ENCODE data around the gene COL9A2.

Gene COL9A2

DNA sequence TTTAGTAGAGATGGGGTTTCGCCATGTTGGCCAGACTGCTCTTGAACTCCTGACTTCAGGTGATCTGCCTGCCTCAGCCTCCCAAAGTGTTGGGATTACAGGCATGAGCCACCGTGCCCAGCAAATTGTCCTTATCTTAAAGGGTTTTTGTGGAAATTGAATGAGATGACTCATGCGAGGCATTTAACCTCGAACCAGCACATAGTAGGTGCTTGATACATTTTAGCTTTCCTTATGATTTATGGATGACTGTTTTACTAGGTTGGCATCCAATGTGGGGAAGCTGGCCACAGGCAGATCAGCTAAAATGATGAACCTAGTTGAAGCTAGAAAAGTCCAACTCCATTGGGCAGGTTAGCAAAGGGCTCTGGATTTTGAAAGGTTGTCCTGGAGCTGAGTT, 1.4 kb upstream of the COL9A2 start:
- no peak overlapping the region for H3K4me3 ChIP-seq (ENCODE audit: low read depth, low read length)
- peaks cover 21% of the 10 kb centered on the region for H3K4me1 ChIP-seq (ENCODE audit: control insufficient read depth, insufficient read depth, low read length)
- no peak overlapping the region for H3K9ac ChIP-seq (ENCODE audit: low read length)
- no peak overlapping the region for H3K27ac ChIP-seq (ENCODE audit: low read depth, low read length)
- H3K27me3 ChIP-seq (ENCODE audit: control insufficient read depth, insufficient read depth, low read length): peaks cover 52% of the 10 kb centered on the region
- no peaks in the 10 kb centered on the region for H3K36me3 ChIP-seq (ENCODE audit: control insufficient read depth, insufficient read depth, low read length)
- no peaks in the 10 kb centered on the region for H3K9me3 ChIP-seq (ENCODE audit: control insufficient read depth, insufficient read depth, low read depth, low read length)

DNA sequence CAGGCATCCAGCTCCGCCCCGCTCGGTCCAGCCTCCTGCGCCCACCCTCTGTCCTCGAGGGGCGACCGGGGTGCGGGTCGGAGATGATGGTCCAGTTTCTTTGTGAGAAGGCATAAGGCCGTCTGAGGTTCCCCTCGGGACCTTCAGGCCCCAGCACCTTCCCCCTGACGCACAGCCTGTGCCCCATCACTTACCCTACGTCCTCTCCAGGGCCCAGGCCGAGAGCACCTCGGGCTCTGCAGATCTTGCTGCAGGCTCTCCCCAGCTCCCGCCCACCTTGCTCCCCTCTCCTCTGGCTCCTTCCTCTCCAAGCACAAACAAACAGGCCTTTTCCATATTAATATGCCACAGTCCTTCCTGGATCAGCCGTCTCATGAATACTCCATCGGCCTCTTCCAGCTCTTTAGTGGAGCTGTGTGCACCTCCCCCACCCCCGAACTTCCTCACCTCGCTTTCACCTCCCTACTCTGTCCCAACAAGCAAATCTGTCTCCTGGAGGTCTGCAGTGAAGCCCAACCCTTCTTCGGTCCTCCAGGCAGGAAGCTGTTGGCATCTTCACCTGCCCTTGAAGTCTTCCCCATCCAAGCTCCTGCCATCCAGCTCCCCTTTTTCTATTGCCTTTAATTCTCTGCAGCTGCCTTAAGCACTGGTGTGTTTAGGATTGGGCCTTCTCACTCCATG, 448 bp upstream of the COL9A2 start:
- no peak overlapping the region for H3K9ac ChIP-seq (ENCODE audit: low read length)
- H3K4me1 ChIP-seq (ENCODE audit: control insufficient read depth, insufficient read depth, low read length): peaks cover 21% of the 10 kb centered on the region
- no peaks in the 10 kb centered on the region for H3K9me3 ChIP-seq (ENCODE audit: control insufficient read depth, insufficient read depth, low read depth, low read length)
- no peaks in the 10 kb centered on the region for H3K36me3 ChIP-seq (ENCODE audit: control insufficient read depth, insufficient read depth, low read length)
- peak overlapping the region; percentile 78 for H3K4me3 ChIP-seq (ENCODE audit: low read depth, low read length)
- H3K27ac ChIP-seq (ENCODE audit: low read depth, low read length): no peak overlapping the region
- H3K27me3 ChIP-seq (ENCODE audit: control insufficient read depth, insufficient read depth, low read length): peaks cover 54% of the 10 kb centered on the region

DNA sequence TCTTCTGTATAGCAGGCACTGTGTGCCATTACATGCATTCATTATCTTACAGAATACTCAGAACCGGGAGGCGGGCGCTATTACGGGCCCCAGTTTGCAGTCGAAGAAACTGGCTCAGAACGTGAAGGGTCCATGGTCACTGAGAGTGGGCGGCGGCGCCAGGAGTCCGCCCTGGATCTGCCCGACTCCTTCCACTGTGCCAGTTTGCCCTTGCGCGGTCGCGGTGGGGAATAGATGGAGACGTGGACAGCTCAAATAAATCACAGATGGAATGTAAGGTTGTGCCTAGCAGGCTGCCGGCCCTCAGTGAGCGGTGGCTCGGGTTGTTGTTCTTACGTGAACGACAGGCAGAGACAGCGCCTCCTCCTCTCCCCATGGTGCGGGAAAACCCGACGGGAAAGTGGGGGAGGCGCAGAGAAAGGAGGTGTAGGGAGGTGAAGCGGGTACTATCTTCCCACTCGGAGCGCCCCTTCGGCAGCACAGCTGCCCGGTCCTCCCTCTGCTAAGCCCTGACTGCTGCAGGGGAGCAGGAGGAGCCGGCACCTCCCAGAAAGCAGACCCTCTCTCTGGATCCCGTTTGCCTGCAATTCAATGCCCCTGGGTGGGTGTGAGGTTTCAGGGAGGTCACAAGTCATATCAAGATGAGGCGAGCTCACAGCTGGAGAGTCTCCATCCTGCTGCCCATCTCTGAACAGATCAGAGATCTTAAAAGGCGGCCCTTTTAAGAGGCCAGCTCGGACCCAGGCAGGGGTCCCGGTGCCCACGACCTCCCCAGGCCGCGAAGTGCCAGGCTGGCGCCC, 1.1 kb downstream of the COL9A2 start:
- Histone ChIP-seq H3K36me3 (ENCODE audit: control insufficient read depth, insufficient read depth, low read length) (no peaks in the 10 kb centered on the region), H3K9ac (ENCODE audit: low read length) (peak overlapping the region; percentile 57), H3K4me3 (ENCODE audit: low read depth, low read length) (peak overlapping the region; percentile 78), H3K4me1 (ENCODE audit: control insufficient read depth, insufficient read depth, low read length) (peaks cover 21% of the 10 kb centered on the region), H3K27ac (ENCODE audit: low read depth, low read length) (no peak overlapping the region), H3K9me3 (ENCODE audit: control insufficient read depth, insufficient read depth, low read depth, low read length) (no peaks in the 10 kb centered on the region), H3K27me3 (ENCODE audit: control insufficient read depth, insufficient read depth, low read length) (peaks cover 54% of the 10 kb centered on the region)

DNA sequence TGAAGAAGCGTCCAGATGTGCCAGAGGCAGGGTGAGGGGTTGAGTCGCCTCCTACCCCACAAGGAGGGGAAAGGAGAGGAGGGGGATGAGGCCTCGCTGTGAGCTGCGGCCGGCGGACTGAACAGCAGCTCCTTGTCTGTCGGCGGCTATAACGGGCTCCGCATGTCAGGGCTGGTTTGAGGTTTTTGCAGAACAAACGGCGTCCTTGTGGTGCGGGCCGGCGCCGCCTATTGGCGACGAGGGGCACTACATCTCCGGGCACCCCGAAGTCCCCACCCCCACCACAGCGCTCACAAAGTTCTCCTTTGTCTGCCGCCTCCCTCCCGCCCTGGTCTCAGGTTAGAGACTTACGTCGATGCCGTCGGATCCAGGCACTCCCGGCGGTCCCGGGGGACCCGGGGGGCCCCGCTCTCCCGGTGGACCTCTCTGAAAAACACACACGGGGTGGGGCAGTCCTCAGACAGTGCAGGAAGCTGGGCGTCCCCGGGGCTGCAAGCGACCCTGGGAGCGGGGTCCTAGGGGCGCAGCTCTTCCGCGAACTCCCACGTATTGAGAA, 1.8 kb downstream of the COL9A2 start:
- Histone ChIP-seq H3K9me3 (ENCODE audit: control insufficient read depth, insufficient read depth, low read depth, low read length) (no peaks in the 10 kb centered on the region), H3K4me1 (ENCODE audit: control insufficient read depth, insufficient read depth, low read length) (peaks cover 21% of the 10 kb centered on the region), H3K9ac (ENCODE audit: low read length) (peak overlapping the region; percentile 57), H3K36me3 (ENCODE audit: control insufficient read depth, insufficient read depth, low read length) (no peaks in the 10 kb centered on the region), H3K4me3 (ENCODE audit: low read depth, low read length) (peak overlapping the region; percentile 78), H3K27ac (ENCODE audit: low read depth, low read length) (no peak overlapping the region), H3K27me3 (ENCODE audit: control insufficient read depth, insufficient read depth, low read length) (peaks cover 54% of the 10 kb centered on the region)

DNA sequence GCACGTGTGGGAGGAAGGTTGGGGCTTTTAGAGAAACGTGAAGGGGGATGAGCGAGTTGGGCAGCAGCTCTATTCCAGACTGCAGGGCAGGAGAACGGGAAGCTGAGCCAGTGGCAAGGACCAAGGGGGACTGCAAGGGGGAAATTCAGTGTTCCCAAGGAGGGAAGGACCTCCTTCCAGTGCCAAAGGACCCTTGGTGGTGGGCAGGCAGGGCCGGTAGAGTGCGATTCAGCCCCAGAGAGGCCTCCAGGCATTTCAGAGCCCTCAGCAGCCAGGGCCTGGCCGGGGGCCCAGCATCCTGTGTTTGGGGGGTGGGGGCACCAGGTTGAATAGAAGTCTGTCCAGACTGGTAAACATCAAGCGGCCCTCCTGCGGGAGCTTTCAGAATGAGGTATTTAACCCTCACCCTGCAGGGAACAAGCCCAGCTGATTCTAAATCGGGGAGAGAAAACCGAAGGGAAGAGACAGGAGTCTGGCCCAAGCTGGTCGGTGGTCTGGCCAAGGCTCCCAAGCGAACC, 2.3 kb downstream of the COL9A2 start:
- no peaks in the 10 kb centered on the region for H3K36me3 ChIP-seq (ENCODE audit: control insufficient read depth, insufficient read depth, low read length)
- no peak overlapping the region for H3K27ac ChIP-seq (ENCODE audit: low read depth, low read length)
- H3K27me3 ChIP-seq (ENCODE audit: control insufficient read depth, insufficient read depth, low read length): peaks cover 54% of the 10 kb centered on the region
- peak overlapping the region; percentile 78 for H3K4me3 ChIP-seq (ENCODE audit: low read depth, low read length)
- peaks cover 21% of the 10 kb centered on the region for H3K4me1 ChIP-seq (ENCODE audit: control insufficient read depth, insufficient read depth, low read length)
- no peaks in the 10 kb centered on the region for H3K9me3 ChIP-seq (ENCODE audit: control insufficient read depth, insufficient read depth, low read depth, low read length)
- peak overlapping the region; percentile 34 for H3K9ac ChIP-seq (ENCODE audit: low read length)

DNA sequence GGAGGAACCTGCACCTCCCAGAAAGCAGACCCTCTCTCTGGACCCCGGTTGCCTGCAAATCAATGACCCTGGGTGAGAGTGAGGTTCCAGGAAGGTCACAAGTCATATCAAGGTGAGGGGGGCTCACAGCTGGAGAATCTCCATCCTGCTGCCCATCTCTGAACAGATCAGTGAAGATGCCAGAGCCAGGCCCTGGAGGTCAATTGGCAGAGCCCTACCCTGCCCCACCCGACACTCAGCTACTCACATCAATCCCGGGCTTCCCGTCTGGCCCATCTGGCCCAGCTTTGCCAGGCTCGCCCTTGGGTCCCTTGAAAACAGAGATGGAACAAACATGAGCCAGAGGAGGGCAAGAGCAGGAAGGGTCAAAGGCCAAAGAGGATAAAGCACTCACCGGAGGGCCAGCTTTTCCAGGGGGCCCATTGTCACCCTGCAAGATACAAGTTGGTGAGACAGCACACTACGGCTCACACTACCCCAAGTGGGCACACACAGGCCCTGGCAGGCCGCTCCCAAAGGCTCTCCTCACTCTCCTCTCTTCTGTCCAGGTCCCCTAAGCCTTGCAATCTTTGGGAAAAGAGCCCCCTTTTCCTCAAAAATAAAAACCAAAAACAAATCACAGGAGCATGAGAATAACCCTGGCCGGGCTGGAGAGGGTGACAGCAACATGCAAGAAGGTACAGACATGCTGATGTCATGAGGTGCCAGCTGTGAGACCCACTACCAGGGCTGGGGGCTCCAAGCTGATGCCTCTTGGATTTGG, 2.9 kb downstream of the COL9A2 start:
- no peaks in the 10 kb centered on the region for H3K9me3 ChIP-seq (ENCODE audit: control insufficient read depth, insufficient read depth, low read depth, low read length)
- peaks cover 21% of the 10 kb centered on the region for H3K4me1 ChIP-seq (ENCODE audit: control insufficient read depth, insufficient read depth, low read length)
- H3K9ac ChIP-seq (ENCODE audit: low read length): peak overlapping the region; percentile 34
- H3K36me3 ChIP-seq (ENCODE audit: control insufficient read depth, insufficient read depth, low read length): peaks cover 4% of the 10 kb centered on the region; the same call in 1 of the 2 replicates
- H3K27me3 ChIP-seq (ENCODE audit: control insufficient read depth, insufficient read depth, low read length): peaks cover 54% of the 10 kb centered on the region
- H3K4me3 ChIP-seq (ENCODE audit: low read depth, low read length): peak overlapping the region; percentile 23; the same call in 1 of the 2 replicates
- no peak overlapping the region for H3K27ac ChIP-seq (ENCODE audit: low read depth, low read length)

DNA sequence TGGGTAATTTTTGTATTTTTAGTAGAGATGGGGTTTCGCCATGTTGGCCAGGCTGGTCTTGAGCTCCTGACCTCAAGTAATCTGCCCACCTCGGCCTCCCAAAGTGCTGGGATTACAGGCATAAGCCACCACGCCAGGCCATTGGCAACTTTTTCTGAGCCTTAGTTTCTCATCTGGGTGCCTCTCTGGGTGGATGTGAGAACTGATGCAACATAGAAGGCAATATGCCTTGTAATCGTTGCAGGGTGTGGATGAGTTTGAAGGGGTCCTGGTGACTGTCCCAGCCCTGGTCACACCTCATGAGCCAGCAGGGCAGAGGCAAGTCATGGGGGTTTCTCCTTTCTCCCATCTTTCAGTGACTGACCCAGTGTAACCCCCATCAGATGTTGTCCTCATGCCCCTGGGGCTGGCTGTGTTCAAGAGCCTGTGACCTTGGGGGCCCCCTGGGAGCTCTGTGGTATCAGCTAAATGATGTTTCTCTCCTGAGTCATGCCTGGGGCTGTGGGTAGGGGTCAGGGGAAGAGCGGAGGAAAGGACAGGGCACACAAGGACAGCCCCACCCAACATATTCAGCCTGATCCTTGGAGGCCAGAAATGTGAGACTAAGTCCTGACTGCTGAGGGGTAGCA, 3.6 kb downstream of the COL9A2 start:
- peaks cover 21% of the 10 kb centered on the region for H3K4me1 ChIP-seq (ENCODE audit: control insufficient read depth, insufficient read depth, low read length)
- peaks cover 4% of the 10 kb centered on the region; the same call in 1 of the 2 replicates for H3K36me3 ChIP-seq (ENCODE audit: control insufficient read depth, insufficient read depth, low read length)
- H3K27ac ChIP-seq (ENCODE audit: low read depth, low read length): no peak overlapping the region
- peaks cover 47% of the 10 kb centered on the region for H3K27me3 ChIP-seq (ENCODE audit: control insufficient read depth, insufficient read depth, low read length)
- no peak overlapping the region for H3K4me3 ChIP-seq (ENCODE audit: low read depth, low read length)
- H3K9me3 ChIP-seq (ENCODE audit: control insufficient read depth, insufficient read depth, low read depth, low read length): no peaks in the 10 kb centered on the region
- H3K9ac ChIP-seq (ENCODE audit: low read length): no peak overlapping the region

DNA sequence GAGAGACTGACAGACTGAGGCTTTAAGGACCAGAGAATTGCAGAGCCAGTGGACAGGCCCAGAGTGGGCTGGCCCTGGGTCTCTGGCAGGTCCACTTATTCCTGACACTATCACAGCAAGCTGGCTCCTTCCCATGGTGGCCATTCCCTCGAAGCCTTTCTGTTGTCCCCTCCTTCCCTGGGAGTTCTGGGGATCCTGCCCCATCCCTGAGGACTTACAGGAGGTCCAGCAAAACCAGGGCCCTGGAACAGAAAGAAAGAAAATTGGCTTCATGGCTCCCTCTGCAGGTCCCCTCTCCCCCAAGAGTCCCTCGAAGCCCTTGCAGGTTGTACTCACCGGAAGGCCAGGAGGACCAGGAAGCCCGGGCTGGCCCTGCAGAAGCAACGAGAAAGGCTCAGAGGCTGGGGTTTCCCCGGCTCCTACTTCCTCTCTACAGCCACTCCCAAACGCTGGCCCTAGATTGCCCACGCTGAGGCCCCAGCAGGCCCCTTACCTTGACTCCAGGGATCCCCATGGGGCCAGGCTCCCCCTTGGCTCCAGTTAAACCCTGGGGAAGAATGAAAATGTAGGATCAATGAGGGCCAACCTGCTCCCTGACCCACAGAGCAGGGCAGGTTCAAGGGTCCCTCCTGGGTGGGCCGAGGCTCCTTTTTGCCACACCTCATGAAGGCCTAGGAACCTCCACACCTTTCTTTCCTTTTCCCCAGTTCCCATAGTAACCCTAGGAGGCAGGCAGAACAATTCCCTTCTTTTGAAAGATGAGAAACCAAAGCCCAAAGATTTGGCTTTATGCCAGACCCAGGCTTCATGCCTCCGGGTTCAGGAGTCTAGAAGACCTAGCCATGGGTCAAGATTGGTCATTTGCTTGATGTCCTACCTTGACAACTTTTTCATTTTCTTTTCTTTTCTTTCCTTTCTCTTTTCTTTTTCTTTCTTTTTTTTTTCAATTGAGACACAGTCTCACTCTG, 4.6 kb downstream of the COL9A2 start:
- H3K9ac ChIP-seq (ENCODE audit: low read length): no peak overlapping the region
- peaks cover 4% of the 10 kb centered on the region; the same call in 1 of the 2 replicates for H3K36me3 ChIP-seq (ENCODE audit: control insufficient read depth, insufficient read depth, low read length)
- no peaks in the 10 kb centered on the region for H3K9me3 ChIP-seq (ENCODE audit: control insufficient read depth, insufficient read depth, low read depth, low read length)
- no peak overlapping the region for H3K4me3 ChIP-seq (ENCODE audit: low read depth, low read length)
- no peak overlapping the region for H3K27ac ChIP-seq (ENCODE audit: low read depth, low read length)
- H3K27me3 ChIP-seq (ENCODE audit: control insufficient read depth, insufficient read depth, low read length): peaks cover 40% of the 10 kb centered on the region
- H3K4me1 ChIP-seq (ENCODE audit: control insufficient read depth, insufficient read depth, low read length): peaks cover 17% of the 10 kb centered on the region

DNA sequence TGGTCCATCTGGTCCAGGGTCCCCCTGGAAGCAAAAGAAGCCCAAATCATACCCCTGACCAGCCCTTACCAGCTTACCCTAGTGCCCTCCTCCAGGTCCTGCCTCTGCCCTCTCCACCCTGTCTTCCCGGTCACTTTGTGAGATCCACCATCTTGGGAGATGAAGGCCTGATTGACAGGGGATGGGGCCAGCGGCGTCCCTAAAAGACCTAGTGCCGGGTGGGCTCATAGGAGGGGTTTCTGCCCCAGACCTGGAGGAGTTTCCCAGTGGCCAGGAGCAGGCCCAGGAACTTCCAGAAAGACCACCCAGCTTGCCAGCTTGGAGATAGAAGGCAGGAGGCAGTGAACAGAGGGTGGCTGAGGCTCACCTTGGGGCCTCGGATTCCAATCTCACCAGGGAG, 5.4 kb downstream of the COL9A2 start:
- H3K36me3 ChIP-seq (ENCODE audit: control insufficient read depth, insufficient read depth, low read length): peaks cover 4% of the 10 kb centered on the region; the same call in 1 of the 2 replicates
- H3K9ac ChIP-seq (ENCODE audit: low read length): no peak overlapping the region
- H3K4me3 ChIP-seq (ENCODE audit: low read depth, low read length): no peak overlapping the region
- H3K27me3 ChIP-seq (ENCODE audit: control insufficient read depth, insufficient read depth, low read length): peaks cover 32% of the 10 kb centered on the region
- H3K27ac ChIP-seq (ENCODE audit: low read depth, low read length): no peak overlapping the region
- no peaks in the 10 kb centered on the region for H3K9me3 ChIP-seq (ENCODE audit: control insufficient read depth, insufficient read depth, low read depth, low read length)
- peaks cover 14% of the 10 kb centered on the region for H3K4me1 ChIP-seq (ENCODE audit: control insufficient read depth, insufficient read depth, low read length)

All from HUES6 (cell line).